Type B pancreatic cell (in vitro differentiated cells): ENCODE data around the gene C4orf50. TPM values are rescaled to one million over a fixed set of nuclear protein-coding genes. Genes with fewer than 3 reads are reported as not detected.

Experiments
- DNase-seq: peaks from one replicate; pipeline ENCODE4 v3.0.0; 2021; ENCODE audit warnings: mixed read lengths; ENCODE audit not compliant: unreplicated experiment; ENCODE audit errors: extremely low spot score
- H3K27ac Mint-ChIP-seq: 2 replicates; pipeline ENCODE4 v1.8.0; 2021; ENCODE audit warnings: mild to moderate bottlenecking, mixed read lengths
- H3K27me3 Mint-ChIP-seq: 2 replicates; pipeline ENCODE4 v1.8.0; 2021; ENCODE audit warnings: mixed read lengths
- H3K36me3 Mint-ChIP-seq: 2 replicates; pipeline ENCODE4 v1.8.0; 2021; ENCODE audit warnings: mixed read lengths
- H3K4me1 Mint-ChIP-seq: one replicate; pipeline ENCODE4 v1.8.0; 2021; ENCODE audit warnings: mixed read lengths; ENCODE audit not compliant: unreplicated experiment
- H3K4me3 Mint-ChIP-seq: 2 replicates; pipeline ENCODE4 v1.8.0; 2021; ENCODE audit warnings: mild to moderate bottlenecking, mixed read lengths
- H3K9me3 Mint-ChIP-seq: 2 replicates; pipeline ENCODE4 v1.8.0; 2021; ENCODE audit warnings: mixed read lengths
- CTCF ChIP-seq: fragments of 200-600 bp; sonication (generic); conservative IDR thresholded peaks from 2 replicates; pipeline ENCODE4 v1.5.0; 2021; ENCODE audit warnings: antibody characterized with exemption, mild to moderate bottlenecking
- total RNA-seq: library from RNA; stranded (reverse); gene quantifications from 2 replicates; pipeline ENCODE4 v1.2.1, GENCODE V29; 2021; ENCODE audit warnings: low replicate concordance

Gene C4orf50
- total RNA-seq, 1 donor from 2014 or later = 0.19 TPM

- Mint-ChIP-seq H3K27ac (no peak overlapping the region), H3K27me3 (peaks cover 54% of the 10 kb centered on the region)
Observed at GRCh38 chr4:6002492-6002833, 15.8 kb downstream of the C4orf50 start.

GRCh38 chr4:6001680-6002491 lies 16.3 kb downstream of the C4orf50 start:
- Mint-ChIP-seq H3K27me3 (peaks cover 48% of the 10 kb centered on the region), H3K27ac (no peak overlapping the region), H3K9me3 (no peaks in the 10 kb centered on the region), H3K4me3 (no peak overlapping the region), H3K4me1 (no peaks in the 10 kb centered on the region), H3K36me3 (no peaks in the 10 kb centered on the region)
- TF ChIP-seq CTCF = no peak
- no peak for DNase-seq

More at GRCh38 chr4:6002492-6002833, 15.8 kb downstream of the C4orf50 start:
- Mint-ChIP-seq H3K9me3 (no peaks in the 10 kb centered on the region), H3K4me3 (no peak overlapping the region), H3K4me1 (no peaks in the 10 kb centered on the region), H3K36me3 (no peaks in the 10 kb centered on the region)
- no peak for DNase-seq
- no peak for TF ChIP-seq CTCF

DNA sequence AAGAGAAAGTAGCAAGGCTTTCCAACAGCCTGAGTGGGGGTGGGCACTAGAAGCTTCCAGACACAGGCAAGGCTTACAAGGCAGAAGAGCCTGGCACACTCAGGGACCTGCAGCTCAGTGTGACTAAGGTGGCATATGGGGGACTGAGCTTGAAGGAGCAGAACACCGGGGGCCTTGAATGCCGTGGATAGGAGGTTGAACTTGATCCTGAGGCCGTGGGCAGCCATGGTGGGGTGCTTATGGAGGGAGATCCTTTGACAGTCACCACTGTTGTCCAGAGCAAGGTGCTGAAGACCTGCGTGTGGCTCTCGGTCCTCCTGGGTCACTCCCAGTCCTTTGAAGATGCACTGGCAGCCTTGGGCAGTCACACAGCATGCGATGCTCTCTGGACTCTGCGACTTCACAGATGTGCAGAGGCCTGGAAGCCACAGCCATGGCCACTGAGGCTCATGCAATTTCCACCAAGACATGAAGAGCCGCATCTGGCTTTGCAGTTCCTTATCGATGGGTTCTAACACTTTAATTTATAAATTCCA lies 18.3 kb downstream of the C4orf50 start:
- TF ChIP-seq CTCF = no peak
- Mint-ChIP-seq H3K9me3 (no peaks in the 10 kb centered on the region), H3K27ac (no peak overlapping the region), H3K27me3 (peaks cover 41% of the 10 kb centered on the region), H3K4me1 (no peaks in the 10 kb centered on the region), H3K4me3 (no peak overlapping the region), H3K36me3 (no peaks in the 10 kb centered on the region)
- no peak for DNase-seq

- no peaks in the 10 kb centered on the region for H3K9me3 Mint-ChIP-seq
- no peaks in the 10 kb centered on the region for H3K4me1 Mint-ChIP-seq
- H3K36me3 Mint-ChIP-seq = no peaks in the 10 kb centered on the region
- H3K4me3 Mint-ChIP-seq = no peak overlapping the region
- no peak overlapping the region for H3K27ac Mint-ChIP-seq
- no peak for DNase-seq
- TF ChIP-seq CTCF = no peak
- H3K27me3 Mint-ChIP-seq = peaks cover 41% of the 10 kb centered on the region
Observed at GRCh38 chr4:5999356-5999755, 18.9 kb downstream of the C4orf50 start.

GRCh38 chr4:5998333-5998936 lies 19.8 kb downstream of the C4orf50 start:
- peaks cover 41% of the 10 kb centered on the region for H3K27me3 Mint-ChIP-seq
- peak; percentile 98 for TF ChIP-seq CTCF

More at GRCh38 chr4:5998333-5998936, 19.8 kb downstream of the C4orf50 start:
- no peak for DNase-seq
- no peaks in the 10 kb centered on the region for H3K9me3 Mint-ChIP-seq
- H3K36me3 Mint-ChIP-seq = no peaks in the 10 kb centered on the region
- no peak overlapping the region for H3K27ac Mint-ChIP-seq
- H3K4me3 Mint-ChIP-seq = no peak overlapping the region
- H3K4me1 Mint-ChIP-seq = no peaks in the 10 kb centered on the region
